Testis (tissue), 3 donors: ENCODE results near the gene MYBPC3. TPM values are rescaled to one million over a fixed set of nuclear protein-coding genes. Genes with fewer than 3 reads are reported as not detected.

Source experiments
- DNase-seq: peaks from one replicate; pipeline ENCODE4 v3.0.0-alpha.2; 2019
- H3K27ac ChIP-seq, 2 donors: fragments of 200-600 bp; sonication (generic); one replicate each; pipeline ENCODE4 v1.5.1; 2019
- H3K27me3 ChIP-seq: fragments of 200-600 bp; sonication (generic); one replicate; pipeline ENCODE4 v1.5.1; 2019
- H3K36me3 ChIP-seq: fragments of 200-600 bp; sonication (generic); one replicate; pipeline ENCODE4 v1.5.1; 2017; ENCODE audit warnings: low read depth; ENCODE audit errors: missing control alignments
- H3K4me1 ChIP-seq: fragments of 200-600 bp; sonication (generic); one replicate; pipeline ENCODE4 v1.5.1; 2019
- H3K4me3 ChIP-seq, 2 donors: fragments of 200-600 bp; sonication (generic); one replicate each; pipeline ENCODE4 v1.5.1; 2017 to 2019
- H3K9me3 ChIP-seq: fragments of 200-600 bp; sonication (generic); one replicate; pipeline ENCODE4 v1.5.1; 2017
- POLR2A ChIP-seq: fragments of 450-650 bp; IDR thresholded peaks from one replicate; pipeline ENCODE4 v1.6.1; 2017; ENCODE audit warnings: antibody characterized with exemption, mild to moderate bottlenecking, moderate library complexity
- WGBS, 2 donors: methylation state at CpG; one replicate each; pipeline ENCODE4 v1.1.5; 2018; 5-methylcytosine and 5-hydroxymethylcytosine counted together
- intact Hi-C: fragments of 100-400 bp; cut with DNase I; formaldehyde crosslinking; loops from one replicate; pipeline ENCODE4 v1.15.1; 2023; ENCODE audit warnings: low total_unique reads
- polyA plus RNA-seq: library from polyadenylated mRNA; stranded (reverse); fragments of 350-450 nt; fragmentation: Illumina TruSeq; extraction: RNeasy Lipid Tissue Mini Kit (QIAGEN cat#74804); gene quantifications from one replicate; pipeline ENCODE4 v1.2.3, GENCODE V29; 2014; ENCODE audit warnings: low read depth, low replicate concordance; ENCODE audit not compliant: insufficient read depth
- total RNA-seq, 2 donors: library from RNA; depleted of rRNA; stranded (reverse); fragments of >200 nt; gene quantifications; one replicate each; pipeline ENCODE4 v1.2.3, GENCODE V29; 2016
- TF ChIP-seq, protein P1 (sequence below), 3 experiments: fragments of 450-650 bp in 2 of 3; fragments of 200-600 bp in 1 of 3; sonication (generic) in 1 of 3; IDR thresholded peaks; one replicate each; pipeline ENCODE4 v1.5.1; 2016 to 2019; ENCODE audit warnings: antibody characterized with exemption in 3 of 3, mild to moderate bottlenecking in 2 of 3, moderate library complexity in 1 of 3

The MYBPC3 gene
- total and polyA plus RNA-seq, 3 donors from 2014 or later = 0.68 to 1.7 (median 0.79) TPM

DNA sequence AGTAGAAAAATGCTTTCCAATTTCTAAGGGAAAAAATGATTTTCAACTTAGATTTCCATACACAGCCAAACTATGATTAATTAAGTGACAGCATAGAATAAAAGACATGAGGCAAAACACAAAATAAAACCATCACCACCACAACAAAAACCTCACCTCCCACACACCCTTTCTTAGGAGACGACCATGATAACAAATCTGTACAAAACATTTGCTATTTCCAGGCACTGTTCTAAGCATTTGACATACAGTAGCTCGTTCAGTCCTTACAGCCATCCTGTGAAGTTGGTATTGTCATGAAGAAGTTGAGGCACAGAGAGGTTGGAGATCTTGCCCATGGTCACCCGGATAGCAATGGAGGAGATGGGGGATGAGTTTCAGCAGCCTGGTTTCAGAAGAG is 17.2 kb upstream of the MYBPC3 start:
- WGBS, 2 donors = 46 to 57% methylated on average over 3 of the region's 3 CpGs
- TF ChIP-seq, protein P1, sequence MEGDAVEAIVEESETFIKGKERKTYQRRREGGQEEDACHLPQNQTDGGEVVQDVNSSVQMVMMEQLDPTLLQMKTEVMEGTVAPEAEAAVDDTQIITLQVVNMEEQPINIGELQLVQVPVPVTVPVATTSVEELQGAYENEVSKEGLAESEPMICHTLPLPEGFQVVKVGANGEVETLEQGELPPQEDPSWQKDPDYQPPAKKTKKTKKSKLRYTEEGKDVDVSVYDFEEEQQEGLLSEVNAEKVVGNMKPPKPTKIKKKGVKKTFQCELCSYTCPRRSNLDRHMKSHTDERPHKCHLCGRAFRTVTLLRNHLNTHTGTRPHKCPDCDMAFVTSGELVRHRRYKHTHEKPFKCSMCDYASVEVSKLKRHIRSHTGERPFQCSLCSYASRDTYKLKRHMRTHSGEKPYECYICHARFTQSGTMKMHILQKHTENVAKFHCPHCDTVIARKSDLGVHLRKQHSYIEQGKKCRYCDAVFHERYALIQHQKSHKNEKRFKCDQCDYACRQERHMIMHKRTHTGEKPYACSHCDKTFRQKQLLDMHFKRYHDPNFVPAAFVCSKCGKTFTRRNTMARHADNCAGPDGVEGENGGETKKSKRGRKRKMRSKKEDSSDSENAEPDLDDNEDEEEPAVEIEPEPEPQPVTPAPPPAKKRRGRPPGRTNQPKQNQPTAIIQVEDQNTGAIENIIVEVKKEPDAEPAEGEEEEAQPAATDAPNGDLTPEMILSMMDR (IDR thresholded peaks at IDR 0.05) = no peak
- no peak for TF ChIP-seq POLR2A
- DNase-seq = no peak
- no peak overlapping the region for H3K4me3 ChIP-seq
- intact Hi-C loops = loop anchor here (10.0 kb wide), 1 partner anchor 85 kb away; no protein-coding TSS in a partner anchor
- H3K9me3 ChIP-seq = no peaks in the 10 kb centered on the region
- no peaks in the 10 kb centered on the region for H3K27me3 ChIP-seq
- H3K27ac ChIP-seq = peak overlapping the region in 1 of 2 donors; percentile 78
- no peaks in the 10 kb centered on the region for H3K36me3 ChIP-seq
- no peaks in the 10 kb centered on the region for H3K4me1 ChIP-seq

DNA sequence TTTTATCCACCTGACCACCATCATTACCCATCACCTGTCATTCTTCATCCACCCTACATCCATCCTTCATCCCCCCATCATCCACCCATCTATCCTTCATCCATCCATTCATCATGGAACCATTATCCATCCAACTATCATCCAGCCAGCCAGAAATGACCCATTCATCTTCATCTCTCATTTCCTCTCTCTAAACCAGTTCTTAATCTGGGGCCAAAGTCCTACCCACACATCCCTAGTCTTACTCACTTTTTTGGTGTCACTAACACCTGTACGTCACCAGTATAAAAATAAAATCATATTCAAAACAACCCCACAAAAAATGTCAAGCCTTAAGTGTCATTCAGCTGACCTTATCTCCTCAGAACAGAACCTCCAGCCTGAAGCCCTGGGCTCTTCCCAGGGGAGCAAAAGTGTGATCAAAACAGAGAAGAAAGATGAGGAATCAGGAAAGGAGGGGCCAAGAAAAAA is 13.6 kb upstream of the MYBPC3 start:
- 89 to 91% methylated on average over 1 of the region's 1 CpG for WGBS, 2 donors
- Histone ChIP-seq H3K4me3 (no peak overlapping the region), H3K36me3 (no peaks in the 10 kb centered on the region), H3K4me1 (no peaks in the 10 kb centered on the region), H3K27ac (no peak overlapping the region), H3K9me3 (no peaks in the 10 kb centered on the region), H3K27me3 (no peaks in the 10 kb centered on the region)
- TF ChIP-seq POLR2A = no peak
- TF ChIP-seq, protein P1 (IDR thresholded peaks at IDR 0.05) = no peak
- intact Hi-C loops = no loop called here
- DNase-seq = no peak

DNA sequence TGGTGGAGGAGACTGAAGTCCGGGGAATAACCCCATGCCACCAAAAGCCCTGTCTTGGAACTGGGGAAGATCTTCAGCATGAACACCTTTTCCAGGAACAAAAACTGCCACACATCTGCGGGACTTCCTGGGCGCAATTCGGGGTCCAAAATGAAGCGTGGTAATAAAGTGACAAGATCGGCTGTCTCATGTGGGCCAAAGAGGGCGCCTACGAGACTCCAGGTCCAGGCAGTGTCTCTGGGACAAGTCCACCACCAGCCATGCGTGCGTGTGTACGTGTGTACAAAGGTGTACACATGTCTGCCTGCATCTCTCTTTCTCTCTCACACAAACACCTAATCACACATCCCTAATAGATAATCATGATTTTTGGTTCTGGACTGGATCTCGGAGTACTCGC is 8.9 kb upstream of the MYBPC3 start:
- 88% methylated on average over 13 of the region's 13 CpGs for whole genome bisulfite sequencing, 2 donors
- intact Hi-C loops = no loop called here
- Histone ChIP-seq H3K36me3 (no peaks in the 10 kb centered on the region), H3K4me1 (no peaks in the 10 kb centered on the region), H3K9me3 (no peaks in the 10 kb centered on the region), H3K27ac (no peak overlapping the region), H3K27me3 (no peaks in the 10 kb centered on the region), H3K4me3 (no peak overlapping the region)
- TF ChIP-seq, protein P1 (IDR thresholded peaks at IDR 0.05) = no peak
- TF ChIP-seq POLR2A = no peak
- DNase-seq = no peak

DNA sequence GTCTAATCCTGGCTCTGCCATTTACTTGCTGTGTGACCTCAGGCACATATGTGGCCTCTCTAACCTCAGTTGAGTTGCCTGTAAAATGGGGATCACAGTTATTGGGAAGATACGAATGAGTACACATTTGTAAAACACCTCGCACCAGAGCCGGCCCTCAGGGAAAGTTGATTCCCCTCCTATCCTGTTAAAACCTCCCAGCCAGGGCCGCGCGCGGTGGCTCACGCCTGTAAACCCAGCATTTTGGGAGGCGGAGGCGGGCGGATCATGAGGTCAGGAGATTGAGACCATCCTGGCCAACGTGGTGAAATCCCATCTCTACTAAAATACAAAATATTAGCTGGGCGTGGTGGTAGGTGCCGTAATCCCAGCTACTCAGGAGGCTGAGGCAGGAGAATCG is 7.8 kb upstream of the MYBPC3 start:
- WGBS, 2 donors = 91 to 96% methylated on average over 14 to 15 of the region's 15 CpGs
- H3K27me3 ChIP-seq = no peaks in the 10 kb centered on the region
- no peaks in the 10 kb centered on the region for H3K9me3 ChIP-seq
- DNase-seq = no peak
- TF ChIP-seq, protein P1 (IDR thresholded peaks at IDR 0.05) = no peak
- TF ChIP-seq POLR2A = no peak
- intact Hi-C loops = no loop called here
- no peaks in the 10 kb centered on the region for H3K4me1 ChIP-seq
- no peak overlapping the region for H3K4me3 ChIP-seq
- no peak overlapping the region for H3K27ac ChIP-seq
- H3K36me3 ChIP-seq = no peaks in the 10 kb centered on the region

DNA sequence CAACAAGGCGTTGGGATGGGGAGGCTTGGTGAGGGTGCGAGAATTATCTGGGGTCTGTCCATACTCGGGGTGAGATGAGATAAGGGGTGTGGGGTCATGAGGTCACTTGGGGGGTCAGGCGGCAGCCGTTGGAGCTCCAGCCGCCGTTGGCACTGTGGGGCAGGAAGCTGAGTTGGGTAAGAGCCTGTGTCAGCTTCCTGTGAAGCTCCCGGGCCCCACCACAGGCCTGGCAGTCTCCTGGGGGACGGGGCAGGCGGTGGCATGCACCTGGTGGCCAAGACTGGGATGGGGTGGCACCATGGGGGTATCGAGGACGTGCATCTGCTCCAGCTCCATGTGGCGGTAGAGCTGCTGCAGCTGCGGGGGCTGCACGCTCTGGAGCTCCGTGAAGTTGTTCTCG is 7.1 kb upstream of the MYBPC3 start:
- no peak for TF ChIP-seq POLR2A
- TF ChIP-seq, protein P1 (IDR thresholded peaks at IDR 0.05) = no peak
- no peaks in the 10 kb centered on the region for H3K9me3 ChIP-seq
- no peak for DNase-seq
- no peak overlapping the region for H3K27ac ChIP-seq
- H3K36me3 ChIP-seq = no peaks in the 10 kb centered on the region
- H3K27me3 ChIP-seq = no peaks in the 10 kb centered on the region
- intact Hi-C loops = loop anchor here (10.0 kb wide), 2 partner anchors 195 to 465 kb away; no protein-coding TSS in a partner anchor
- H3K4me3 ChIP-seq = no peak overlapping the region
- 69 to 83% methylated on average over 16 to 17 of the region's 17 CpGs for WGBS, 2 donors
- no peaks in the 10 kb centered on the region for H3K4me1 ChIP-seq
